Lower lobe of right lung (tissue), 2 donors: Measurements from ENCODE around the gene FHIT. TPM values are rescaled to one million over a fixed set of nuclear protein-coding genes. Genes with fewer than 3 reads are reported as not detected.

Experiments used
- ATAC-seq, 2 donors: fragments of 200-7000 bp; cut with Tn5 transposase; one replicate each; pipeline ENCODE4 v1.9.1; 2020 to 2022; ENCODE audit warnings: mild to moderate bottlenecking in 2 of 2, moderate library complexity in 2 of 2
- DNase-seq: peaks from one replicate; pipeline ENCODE4 v3.0.0-alpha.2; 2020
- H3K27ac ChIP-seq: fragments of 200-600 bp; one replicate; pipeline ENCODE4 v1.8.0; 2022
- H3K27me3 ChIP-seq: fragments of 200-600 bp; one replicate; pipeline ENCODE4 v1.8.0; 2022; ENCODE audit warnings: low read depth
- H3K36me3 ChIP-seq: fragments of 200-600 bp; one replicate; pipeline ENCODE4 v1.8.0; 2022; ENCODE audit warnings: mild to moderate bottlenecking
- H3K4me1 ChIP-seq: fragments of 200-600 bp; one replicate; pipeline ENCODE4 v1.8.0; 2022
- H3K4me3 ChIP-seq: fragments of 200-600 bp; one replicate; pipeline ENCODE4 v1.8.0; 2022; ENCODE audit warnings: mild to moderate bottlenecking
- H3K9me3 ChIP-seq: fragments of 200-600 bp; one replicate; pipeline ENCODE4 v1.8.0; 2022
- intact Hi-C: fragments of 100-400 bp; cut with DNase I; formaldehyde crosslinking; loops from one replicate; pipeline ENCODE4 v1.11.0; 2022
- total RNA-seq: library from RNA; stranded (reverse); fragmentation: NEBNext Ultra II Directional; extraction: Animal tissue kit (Norgen Biotek cat#: 25700); gene quantifications from one replicate; pipeline ENCODE4 v1.2.1, GENCODE V29; 2021
- TF ChIP-seq, protein P1 (sequence below): fragments of 200-600 bp; IDR thresholded peaks from one replicate; pipeline ENCODE4 v1.8.0; 2022; ENCODE audit warnings: antibody characterized with exemption, mild to moderate bottlenecking
- donor health status: DM: no; HTN: yes; CAD: no; lungs with severe emphysema.

FHIT gene
- total RNA-seq, 1 donor from 2014 or later, result 10.3 TPM

GRCh38 chr3:61173676-61174075 is 77.6 kb downstream of the FHIT start:
- Histone ChIP-seq H3K27me3 (no peaks in the 10 kb centered on the region), H3K9me3 (no peaks in the 10 kb centered on the region), H3K27ac (no peak overlapping the region), H3K4me3 (no peak overlapping the region), H3K36me3 (no peaks in the 10 kb centered on the region), H3K4me1 (no peaks in the 10 kb centered on the region)
- TF ChIP-seq, protein P1, sequence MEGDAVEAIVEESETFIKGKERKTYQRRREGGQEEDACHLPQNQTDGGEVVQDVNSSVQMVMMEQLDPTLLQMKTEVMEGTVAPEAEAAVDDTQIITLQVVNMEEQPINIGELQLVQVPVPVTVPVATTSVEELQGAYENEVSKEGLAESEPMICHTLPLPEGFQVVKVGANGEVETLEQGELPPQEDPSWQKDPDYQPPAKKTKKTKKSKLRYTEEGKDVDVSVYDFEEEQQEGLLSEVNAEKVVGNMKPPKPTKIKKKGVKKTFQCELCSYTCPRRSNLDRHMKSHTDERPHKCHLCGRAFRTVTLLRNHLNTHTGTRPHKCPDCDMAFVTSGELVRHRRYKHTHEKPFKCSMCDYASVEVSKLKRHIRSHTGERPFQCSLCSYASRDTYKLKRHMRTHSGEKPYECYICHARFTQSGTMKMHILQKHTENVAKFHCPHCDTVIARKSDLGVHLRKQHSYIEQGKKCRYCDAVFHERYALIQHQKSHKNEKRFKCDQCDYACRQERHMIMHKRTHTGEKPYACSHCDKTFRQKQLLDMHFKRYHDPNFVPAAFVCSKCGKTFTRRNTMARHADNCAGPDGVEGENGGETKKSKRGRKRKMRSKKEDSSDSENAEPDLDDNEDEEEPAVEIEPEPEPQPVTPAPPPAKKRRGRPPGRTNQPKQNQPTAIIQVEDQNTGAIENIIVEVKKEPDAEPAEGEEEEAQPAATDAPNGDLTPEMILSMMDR, result no peak
- intact Hi-C loops, result no loop called here
- ATAC-seq (no peak), DNase-seq (no peak)

DNA sequence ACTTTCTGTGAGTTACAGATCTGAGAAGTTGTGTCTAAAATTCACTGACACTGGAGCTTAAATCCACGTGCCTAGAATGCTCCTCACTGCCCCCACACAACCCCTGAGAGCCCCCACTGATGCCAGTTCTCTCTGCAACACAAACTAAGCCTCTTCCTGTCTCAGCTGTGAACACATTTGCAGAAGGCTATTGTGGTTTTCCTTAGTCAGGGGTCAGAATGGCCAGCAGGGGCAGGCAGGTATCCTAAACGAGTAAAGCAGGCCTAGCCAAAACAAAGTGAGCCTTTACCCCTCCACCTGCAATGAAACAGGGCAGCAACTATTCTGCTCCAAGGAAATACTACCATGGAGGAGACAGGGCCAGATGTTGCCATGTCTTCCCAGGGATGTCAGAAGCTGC is 78.6 kb downstream of the FHIT start:
- Histone ChIP-seq H3K27me3 (no peaks in the 10 kb centered on the region), H3K27ac (no peak overlapping the region), H3K36me3 (no peaks in the 10 kb centered on the region), H3K4me3 (no peak overlapping the region), H3K4me1 (no peaks in the 10 kb centered on the region), H3K9me3 (no peaks in the 10 kb centered on the region)
- TF ChIP-seq, protein P1, result no peak
- intact Hi-C loops, result no loop called here
- no peak for ATAC-seq
- DNase-seq, result no peak

GRCh38 chr3:61172203-61172602 is 79.0 kb downstream of the FHIT start:
- Histone ChIP-seq H3K4me1 (no peaks in the 10 kb centered on the region), H3K27ac (no peak overlapping the region), H3K4me3 (no peak overlapping the region), H3K9me3 (no peaks in the 10 kb centered on the region), H3K27me3 (no peaks in the 10 kb centered on the region), H3K36me3 (no peaks in the 10 kb centered on the region)
- ATAC-seq, result no peak
- intact Hi-C loops, result no loop called here
- no peak for DNase-seq
- TF ChIP-seq, protein P1, result no peak

DNA sequence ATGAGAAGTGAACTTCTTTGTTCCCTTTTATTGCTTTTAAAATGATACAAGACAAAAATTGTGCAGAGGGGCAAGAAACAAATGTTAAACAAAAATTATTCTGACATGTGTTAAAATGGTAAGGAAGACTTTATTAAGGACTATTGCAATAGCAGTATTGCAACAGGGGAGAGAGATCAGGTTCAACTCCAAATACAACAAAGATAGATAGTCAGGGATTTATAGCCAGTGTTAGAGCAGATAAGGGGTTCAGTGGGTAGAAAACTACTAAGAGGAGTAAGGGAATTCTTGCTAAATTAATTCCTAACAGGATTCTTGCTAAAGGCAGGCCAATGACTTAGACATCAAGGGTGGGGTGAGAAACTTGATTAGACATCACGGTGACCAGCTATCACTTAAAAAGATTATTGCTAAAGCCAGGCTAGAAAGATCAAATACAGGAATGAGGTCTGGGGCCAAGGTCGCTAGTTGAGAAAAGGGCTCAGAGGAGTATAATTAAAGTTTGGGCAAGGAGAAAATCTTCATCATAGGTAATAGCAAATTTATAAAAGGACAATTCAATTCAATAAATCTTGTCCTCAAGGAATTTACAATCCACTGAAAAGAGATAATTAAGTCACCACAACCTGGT is 81.5 kb downstream of the FHIT start:
- DNase-seq, result no peak
- no peaks in the 10 kb centered on the region for H3K4me1 ChIP-seq
- H3K36me3 ChIP-seq, result no peaks in the 10 kb centered on the region
- intact Hi-C loops, result no loop called here
- H3K27me3 ChIP-seq, result no peaks in the 10 kb centered on the region
- no peaks in the 10 kb centered on the region for H3K9me3 ChIP-seq
- no peak overlapping the region for H3K27ac ChIP-seq
- TF ChIP-seq, protein P1, result no peak
- no peak for ATAC-seq
- H3K4me3 ChIP-seq, result no peak overlapping the region

- Histone ChIP-seq H3K36me3 (no peaks in the 10 kb centered on the region), H3K27ac (no peak overlapping the region), H3K27me3 (no peaks in the 10 kb centered on the region), H3K4me3 (no peak overlapping the region), H3K4me1 (no peaks in the 10 kb centered on the region), H3K9me3 (no peaks in the 10 kb centered on the region)
- intact Hi-C loops, result no loop called here
- TF ChIP-seq, protein P1, result no peak
- no peak for DNase-seq
- ATAC-seq, result no peak
Measured at GRCh38 chr3:61168286-61168685, 83.0 kb downstream of the FHIT start.
